ENCODE results near the gene OR6M1. TPM values are rescaled to one million over a fixed set of nuclear protein-coding genes. Genes with fewer than 3 reads are reported as not detected.

OR6M1 gene
- total and polyA plus RNA-seq, 2 donors (not counting 1 experiment from before 2014, with no cell fraction given): not detected

- TF ChIP-seq EZH2 (IDR thresholded peaks at IDR 0.05; ENCODE audit: low read length, missing control alignments) (no peak), CTCF (conservative IDR thresholded peaks at IDR 0.05 in 1 of 2, IDR thresholded peaks at IDR 0.05 in 1 of 2; ENCODE audit: low read depth in 1 of 2, low read length in 2 of 2) (no peak)
- no peak overlapping the region for H3K9ac ChIP-seq (ENCODE audit: insufficient read depth, low read length)
Observed at GRCh38 chr11:123775289-123775688, 30.9 kb downstream of the OR6M1 start.

GRCh38 chr11:123773959-123774358 lies 32.2 kb downstream of the OR6M1 start:
- H2AFZ ChIP-seq (ENCODE audit: low read length): no peak overlapping the region
- no peaks in the 10 kb centered on the region for H4K20me1 ChIP-seq (ENCODE audit: control insufficient read depth, extremely low read depth, insufficient read depth, low read length)
- H3K27ac ChIP-seq (ENCODE audit: insufficient read depth, low read length): no peak overlapping the region
- no peaks in the 10 kb centered on the region for H3K79me2 ChIP-seq (ENCODE audit: control insufficient read depth, insufficient read depth, low read length)
- no peak overlapping the region for H3K4me3 ChIP-seq (replicated peaks in 1 of 4; ENCODE audit: control extremely low read depth in 1 of 4, insufficient read depth in 1 of 4, low read depth in 3 of 4, low read length in 4 of 4)
- H3K27me3 ChIP-seq (ENCODE audit: control insufficient read depth, insufficient read depth, low read length): no peaks in the 10 kb centered on the region
- H3K4me2 ChIP-seq (ENCODE audit: extremely low read depth, insufficient read depth, low read length): no peak overlapping the region
- no peaks in the 10 kb centered on the region for H3K4me1 ChIP-seq (ENCODE audit: control insufficient read depth, extremely low read depth, insufficient read depth, low read length)
- H3K9ac ChIP-seq (ENCODE audit: insufficient read depth, low read length): no peak overlapping the region
- TF ChIP-seq EZH2 (IDR thresholded peaks at IDR 0.05; ENCODE audit: low read length, missing control alignments) (no peak), CTCF (conservative IDR thresholded peaks at IDR 0.05 in 1 of 2, IDR thresholded peaks at IDR 0.05 in 1 of 2; ENCODE audit: low read depth in 1 of 2, low read length in 2 of 2) (no peak)
- no peaks in the 10 kb centered on the region for H3K36me3 ChIP-seq (ENCODE audit: control insufficient read depth, insufficient read depth, low read length)
- no peaks in the 10 kb centered on the region for H3K9me3 ChIP-seq (ENCODE audit: control insufficient read depth, insufficient read depth, low read depth, low read length)
- no peak for DNase-seq (ENCODE audit: low read depth in 2 of 2)

More at GRCh38 chr11:123775289-123775688, 30.9 kb downstream of the OR6M1 start:
- Histone ChIP-seq H3K9me3 (ENCODE audit: control insufficient read depth, insufficient read depth, low read depth, low read length) (no peaks in the 10 kb centered on the region), H3K4me1 (ENCODE audit: control insufficient read depth, extremely low read depth, insufficient read depth, low read length) (no peaks in the 10 kb centered on the region), H4K20me1 (ENCODE audit: control insufficient read depth, extremely low read depth, insufficient read depth, low read length) (no peaks in the 10 kb centered on the region), H3K36me3 (ENCODE audit: control insufficient read depth, insufficient read depth, low read length) (no peaks in the 10 kb centered on the region), H3K4me3 (replicated peaks in 1 of 4; ENCODE audit: control extremely low read depth in 1 of 4, insufficient read depth in 1 of 4, low read depth in 3 of 4, low read length in 4 of 4) (no peak overlapping the region), H3K79me2 (ENCODE audit: control insufficient read depth, insufficient read depth, low read length) (no peaks in the 10 kb centered on the region), H2AFZ (ENCODE audit: low read length) (no peak overlapping the region), H3K27ac (ENCODE audit: insufficient read depth, low read length) (no peak overlapping the region), H3K27me3 (ENCODE audit: control insufficient read depth, insufficient read depth, low read length) (no peaks in the 10 kb centered on the region), H3K4me2 (ENCODE audit: extremely low read depth, insufficient read depth, low read length) (no peak overlapping the region)
- no peak for DNase-seq (ENCODE audit: low read depth in 2 of 2)

- Histone ChIP-seq H3K36me3 (ENCODE audit: control insufficient read depth, insufficient read depth, low read length) (no peaks in the 10 kb centered on the region), H3K9ac (ENCODE audit: insufficient read depth, low read length) (no peak overlapping the region), H4K20me1 (ENCODE audit: control insufficient read depth, extremely low read depth, insufficient read depth, low read length) (no peaks in the 10 kb centered on the region), H3K4me1 (ENCODE audit: control insufficient read depth, extremely low read depth, insufficient read depth, low read length) (no peaks in the 10 kb centered on the region), H3K27ac (ENCODE audit: insufficient read depth, low read length) (no peak overlapping the region), H3K9me3 (ENCODE audit: control insufficient read depth, insufficient read depth, low read depth, low read length) (no peaks in the 10 kb centered on the region), H3K79me2 (ENCODE audit: control insufficient read depth, insufficient read depth, low read length) (no peaks in the 10 kb centered on the region), H3K4me3 (replicated peaks in 1 of 4; ENCODE audit: control extremely low read depth in 1 of 4, insufficient read depth in 1 of 4, low read depth in 3 of 4, low read length in 4 of 4) (no peak overlapping the region), H3K27me3 (ENCODE audit: control insufficient read depth, insufficient read depth, low read length) (no peaks in the 10 kb centered on the region), H2AFZ (ENCODE audit: low read length) (no peak overlapping the region), H3K4me2 (ENCODE audit: extremely low read depth, insufficient read depth, low read length) (no peak overlapping the region)
- TF ChIP-seq CTCF (conservative IDR thresholded peaks at IDR 0.05 in 1 of 2, IDR thresholded peaks at IDR 0.05 in 1 of 2; ENCODE audit: low read depth in 1 of 2, low read length in 2 of 2) (no peak), EZH2 (IDR thresholded peaks at IDR 0.05; ENCODE audit: low read length, missing control alignments) (no peak)
- DNase-seq (ENCODE audit: low read depth in 2 of 2): no peak
Observed at GRCh38 chr11:123773026-123773425, 33.1 kb downstream of the OR6M1 start.
